ENCODE results near the gene ALB.

The ALB gene

GRCh38 chr4:73453701-73454005 is 49.6 kb downstream of the ALB start:
- no peak for DNase-seq (ENCODE audit: extremely low read depth, low read depth)
- no peak overlapping the region for H3K4me3 ChIP-seq (replicated peaks; ENCODE audit: low read depth, low read length)
- TF ChIP-seq CTCF (IDR thresholded peaks at IDR 0.05; ENCODE audit: low read depth, low read length, missing control alignments): no peak

GRCh38 chr4:73454920-73455319 is 50.8 kb downstream of the ALB start:
- no peak overlapping the region for H3K4me3 ChIP-seq (replicated peaks; ENCODE audit: low read depth, low read length)
- DNase-seq (ENCODE audit: extremely low read depth, low read depth): no peak
- TF ChIP-seq CTCF (IDR thresholded peaks at IDR 0.05; ENCODE audit: low read depth, low read length, missing control alignments): no peak

GRCh38 chr4:73456177-73457022 is 52.3 kb downstream of the ALB start:
- no peak for TF ChIP-seq CTCF (IDR thresholded peaks at IDR 0.05; ENCODE audit: low read depth, low read length, missing control alignments)
- H3K4me3 ChIP-seq (replicated peaks; ENCODE audit: low read depth, low read length): no peak overlapping the region
- no peak for DNase-seq (ENCODE audit: extremely low read depth, low read depth)

GRCh38 chr4:73458184-73459047 is 54.3 kb downstream of the ALB start:
- H3K4me3 ChIP-seq (replicated peaks; ENCODE audit: low read depth, low read length): no peak overlapping the region
- no peak for TF ChIP-seq CTCF (IDR thresholded peaks at IDR 0.05; ENCODE audit: low read depth, low read length, missing control alignments)
- no peak for DNase-seq (ENCODE audit: extremely low read depth, low read depth)

- no peak for DNase-seq (ENCODE audit: extremely low read depth, low read depth)
- H3K4me3 ChIP-seq (replicated peaks; ENCODE audit: low read depth, low read length): no peak overlapping the region
- TF ChIP-seq CTCF (IDR thresholded peaks at IDR 0.05; ENCODE audit: low read depth, low read length, missing control alignments): no peak
Measured at GRCh38 chr4:73459048-73459421, 54.9 kb downstream of the ALB start.

- TF ChIP-seq CTCF (IDR thresholded peaks at IDR 0.05; ENCODE audit: low read depth, low read length, missing control alignments): no peak
- DNase-seq (ENCODE audit: extremely low read depth, low read depth): no peak
Measured at GRCh38 chr4:73460913-73461522, 56.9 kb downstream of the ALB start.

More at GRCh38 chr4:73460913-73461522, 56.9 kb downstream of the ALB start:
- no peak overlapping the region for H3K4me3 ChIP-seq (replicated peaks; ENCODE audit: low read depth, low read length)

Data from HFF-Myc (cell line).